Measurements from ENCODE around the gene DNAJC16.
A peak's percentile ranks its signal among the peaks of the same experiment; 100 is the strongest.
"Not testable (repeated sequence)": the region's sequence is repeated elsewhere in the genome, so short reads cannot be mapped to it uniquely, and the experiment has no call there.

DNAJC16 gene

DNA sequence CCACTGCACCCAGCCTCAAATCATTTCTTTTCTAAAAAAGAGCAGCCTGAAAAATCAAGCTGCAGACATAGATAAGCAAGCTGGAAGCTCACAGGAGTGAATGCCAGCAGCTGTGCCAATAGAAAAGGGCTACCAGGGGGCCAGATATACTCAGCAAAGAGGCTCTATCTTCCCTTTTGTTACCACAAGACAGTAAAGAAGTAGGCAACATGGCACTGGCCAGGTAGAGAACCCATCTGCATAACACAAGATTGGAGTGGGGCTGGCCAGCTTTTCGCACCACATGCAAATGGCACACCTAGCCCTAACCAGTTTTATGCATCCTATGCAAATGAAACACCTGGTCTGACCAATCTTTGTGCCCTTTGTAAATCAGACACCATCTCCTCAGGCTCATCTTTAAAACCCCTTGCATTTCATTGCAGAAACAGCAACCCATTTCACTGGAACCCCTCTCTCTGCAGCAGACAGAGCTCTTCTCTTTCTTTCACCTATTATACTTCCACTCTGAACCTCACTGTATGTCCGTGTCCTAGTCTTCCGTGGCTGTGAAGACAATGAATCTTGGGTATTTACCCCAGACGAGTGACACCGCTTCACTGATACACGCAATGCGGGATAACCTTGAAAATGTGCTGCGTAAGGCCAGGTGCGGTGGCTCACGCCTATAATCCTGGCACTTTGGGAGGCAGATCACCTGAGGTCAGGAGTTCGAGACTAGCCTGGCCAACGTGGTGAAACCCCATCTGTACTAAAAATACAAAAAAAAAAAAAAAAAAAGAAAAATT, 17.8 kb upstream of the DNAJC16 start:
- DNase-seq: no peak

DNA sequence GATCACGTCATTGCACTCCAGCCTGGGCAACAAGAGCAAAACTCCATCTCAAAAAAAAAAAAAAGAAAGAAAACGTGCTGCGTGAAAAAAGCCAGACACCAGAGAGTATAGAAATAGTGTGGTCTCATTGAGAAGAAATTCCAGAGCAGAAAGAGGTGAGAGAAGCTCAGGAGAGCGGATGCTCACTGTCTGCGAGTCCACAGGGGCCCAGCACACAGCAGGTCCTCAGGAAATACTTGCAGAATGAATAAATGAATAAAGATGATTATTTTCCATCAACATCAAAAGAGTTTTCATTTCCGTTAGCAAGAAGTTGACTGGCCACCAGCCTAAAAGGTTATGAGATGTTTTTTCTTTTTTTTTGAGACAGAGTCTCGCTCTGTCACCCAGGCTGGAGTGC, 17.1 kb upstream of the DNAJC16 start:
- no peak for DNase-seq

DNA sequence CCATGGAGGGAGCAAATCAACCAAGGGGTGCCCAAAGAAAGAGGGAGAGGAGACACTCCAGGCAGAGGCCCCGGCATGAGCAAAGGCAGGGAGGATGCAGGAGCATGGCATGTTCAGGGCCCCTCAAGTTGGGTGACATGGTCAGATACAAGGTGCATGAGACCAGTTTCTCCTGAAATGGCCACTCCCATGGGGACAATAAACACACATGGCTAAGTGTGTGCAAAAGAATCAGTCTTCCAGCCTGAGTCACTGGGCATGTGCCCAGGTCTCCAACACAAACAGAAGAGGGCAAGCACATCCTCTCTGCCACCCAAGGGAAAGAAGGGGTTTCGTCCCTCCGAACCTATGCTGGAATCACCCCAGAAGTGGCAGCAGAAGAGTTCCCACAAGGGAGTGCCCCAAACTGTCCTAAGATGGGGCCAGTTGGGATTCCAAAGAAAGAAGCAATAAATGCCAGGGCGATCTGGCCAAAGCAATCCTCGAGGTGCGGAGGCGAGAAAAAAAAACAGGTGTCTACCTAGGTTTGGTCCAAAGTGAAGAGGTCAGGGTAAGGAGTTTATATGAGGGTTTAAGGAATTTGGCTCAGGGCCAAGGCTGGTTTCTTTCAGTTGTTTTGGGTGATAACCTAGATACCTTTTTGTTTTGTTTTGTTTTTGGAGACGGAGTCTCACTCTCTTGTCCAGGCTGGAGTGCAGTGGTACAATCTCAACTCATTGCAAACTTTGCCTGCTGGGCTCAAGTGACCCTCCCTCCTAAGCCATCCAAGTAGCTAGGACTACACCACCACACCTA, 15.8 kb upstream of the DNAJC16 start:
- DNase-seq: no peak

DNA sequence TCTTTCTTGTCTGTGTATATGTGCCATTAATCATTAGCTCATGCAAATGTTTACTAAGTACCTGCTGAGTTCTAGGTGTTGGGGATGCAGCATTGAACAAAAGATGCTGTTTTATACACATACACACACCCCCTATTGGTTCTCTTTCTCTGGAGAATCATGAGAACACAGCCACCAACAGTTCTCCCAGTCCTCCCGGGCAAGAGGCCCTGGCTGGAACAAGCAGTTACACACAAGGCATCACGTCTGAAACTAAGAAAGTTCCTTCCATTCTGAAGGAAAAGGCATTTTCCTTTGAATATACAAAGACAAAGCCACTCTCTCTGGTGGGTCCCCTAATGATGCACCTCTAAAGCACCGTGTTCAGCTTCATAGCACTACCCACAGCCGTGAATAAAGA, 13.5 kb upstream of the DNAJC16 start:
- DNase-seq: no peak

DNA sequence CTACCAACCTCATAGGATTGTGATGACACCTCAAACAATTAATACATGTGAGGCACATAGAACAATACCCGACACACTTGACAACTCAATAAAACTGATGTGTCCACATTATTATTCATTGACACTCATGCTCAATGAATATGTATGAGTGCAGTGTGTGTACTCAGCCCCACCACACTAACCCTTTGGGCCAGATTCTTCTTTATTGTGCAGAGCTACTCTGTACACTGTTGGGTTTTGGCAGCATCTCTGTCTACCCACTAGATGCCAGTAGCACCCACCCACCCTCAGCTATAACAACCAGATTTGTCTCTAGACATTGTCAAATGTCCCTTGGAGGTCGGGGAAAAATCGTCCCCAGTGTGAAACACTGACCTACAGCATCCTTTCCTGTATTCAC, 12.7 kb upstream of the DNAJC16 start:
- DNase-seq: no peak

DNA sequence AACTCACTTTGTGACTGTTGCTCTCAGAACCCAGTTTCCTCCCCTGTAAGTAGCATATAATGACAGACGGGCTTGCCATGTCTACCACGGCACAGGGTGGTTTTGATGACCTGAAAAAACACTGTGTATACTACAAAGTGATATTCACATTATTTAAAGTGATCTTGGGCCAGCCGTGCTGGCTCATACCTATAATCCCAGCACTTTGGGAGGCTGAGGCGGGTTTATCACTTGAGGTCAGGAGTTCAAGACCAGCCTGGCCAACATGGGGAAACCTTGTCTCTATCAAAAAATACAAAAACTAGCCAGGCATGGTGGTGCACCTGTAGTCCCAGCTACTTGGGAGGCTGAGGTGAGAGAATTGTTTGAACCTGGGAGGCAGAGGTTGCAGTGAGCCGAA, 12.1 kb upstream of the DNAJC16 start:
- not testable (repeated sequence) for DNase-seq

DNA sequence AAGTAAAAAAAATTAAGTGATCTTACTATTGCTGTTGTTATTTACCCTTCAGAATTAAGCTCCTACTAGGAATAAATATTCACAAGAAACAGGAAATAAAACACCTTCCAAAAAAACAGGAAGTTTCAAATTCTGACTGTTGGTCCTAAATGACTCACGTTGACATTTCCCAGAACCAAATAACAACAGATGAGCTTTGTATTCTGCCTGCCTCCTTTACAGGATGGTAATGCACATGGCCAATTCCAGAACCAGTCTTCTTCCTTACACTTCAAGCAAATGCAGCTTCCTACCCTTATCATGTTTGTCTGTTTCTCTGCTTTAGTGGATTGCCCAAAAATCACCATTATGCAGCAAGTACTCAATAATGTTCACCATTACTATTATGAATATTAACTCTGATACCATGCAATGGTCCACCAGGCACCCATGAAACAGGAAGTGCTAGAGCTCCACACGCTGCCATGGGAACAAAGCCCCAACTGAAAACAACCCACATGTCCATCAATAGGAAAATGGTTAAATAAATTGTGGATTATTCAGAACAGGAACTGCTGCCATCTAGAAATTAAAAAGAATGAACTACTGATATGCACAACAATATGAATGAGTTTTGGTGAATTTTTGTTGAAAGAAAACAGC, 11.5 kb upstream of the DNAJC16 start:
- DNase-seq: no peak

DNA sequence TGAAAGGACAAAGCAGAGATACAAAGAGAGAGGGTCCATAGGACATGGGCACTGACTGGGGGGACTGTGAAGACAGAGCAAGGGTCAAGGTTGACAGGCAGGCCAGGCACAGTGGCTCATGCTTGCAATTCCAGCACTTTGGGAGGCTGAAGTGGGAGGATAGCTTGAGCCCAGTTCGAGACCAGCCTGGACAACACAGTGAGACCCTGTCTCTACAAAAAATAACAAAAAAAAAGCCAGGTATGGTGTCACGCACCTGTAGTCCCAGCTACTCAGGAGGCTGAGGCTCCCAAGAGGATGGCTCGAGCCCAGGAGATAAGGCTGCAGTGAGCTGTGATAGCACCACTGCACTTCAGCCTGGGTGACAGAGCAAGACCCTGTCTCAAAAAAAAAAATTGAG, 7.0 kb upstream of the DNAJC16 start:
- no peak for DNase-seq

DNA sequence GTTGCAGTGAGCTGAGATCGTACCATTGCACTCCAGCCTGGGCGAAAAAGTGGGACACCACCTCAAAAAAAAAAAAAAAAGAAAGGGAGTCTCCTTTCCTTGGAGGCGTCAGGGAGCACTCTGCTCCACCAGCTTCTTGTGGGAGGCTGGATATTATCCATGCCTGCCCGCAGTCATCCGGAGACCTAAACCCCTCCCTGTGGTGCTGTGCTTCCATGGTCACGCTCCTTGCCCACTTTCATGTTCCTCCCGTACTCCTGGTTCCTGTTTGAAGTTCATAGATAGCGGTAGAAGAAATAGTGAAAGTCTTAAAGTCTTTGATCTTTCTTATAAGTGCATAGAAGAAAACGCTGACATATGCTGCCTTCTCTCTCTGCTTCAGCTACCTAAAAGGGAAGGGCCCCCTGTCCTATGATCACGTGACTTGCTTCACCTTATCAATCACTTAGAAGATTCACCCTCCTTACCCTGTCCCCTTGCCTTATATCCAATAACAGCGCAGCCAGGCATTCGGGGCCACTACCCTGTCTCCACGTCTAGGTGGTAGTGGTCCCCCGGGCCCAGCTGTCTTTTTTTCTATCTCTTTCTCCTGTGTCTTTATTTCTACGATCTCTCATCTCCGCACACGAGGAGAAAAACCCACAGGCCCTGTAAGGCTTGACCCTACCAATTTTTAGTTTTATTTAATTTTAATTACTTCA, 5.3 kb upstream of the DNAJC16 start:
- DNase-seq: not testable (repeated sequence)

DNA sequence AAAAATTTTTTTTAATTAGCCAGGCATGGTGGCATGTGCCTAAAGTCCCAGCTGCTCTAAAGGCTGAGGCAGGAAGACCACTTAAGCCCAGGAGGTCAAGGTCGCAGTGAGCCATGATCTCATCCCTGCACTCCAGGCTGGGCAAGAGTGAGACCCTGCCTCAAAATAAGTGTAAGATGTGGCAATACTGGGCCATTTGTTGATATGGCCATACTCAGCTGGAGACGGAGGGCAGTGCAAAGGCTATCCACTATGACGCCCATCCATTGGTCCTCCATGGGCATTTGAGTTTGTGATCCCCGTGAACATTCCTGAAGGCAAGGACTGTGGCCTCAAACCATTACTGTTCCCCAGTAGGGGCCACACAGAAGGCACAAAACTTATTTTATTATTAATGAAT, 4.1 kb upstream of the DNAJC16 start:
- no peak for DNase-seq

DNA sequence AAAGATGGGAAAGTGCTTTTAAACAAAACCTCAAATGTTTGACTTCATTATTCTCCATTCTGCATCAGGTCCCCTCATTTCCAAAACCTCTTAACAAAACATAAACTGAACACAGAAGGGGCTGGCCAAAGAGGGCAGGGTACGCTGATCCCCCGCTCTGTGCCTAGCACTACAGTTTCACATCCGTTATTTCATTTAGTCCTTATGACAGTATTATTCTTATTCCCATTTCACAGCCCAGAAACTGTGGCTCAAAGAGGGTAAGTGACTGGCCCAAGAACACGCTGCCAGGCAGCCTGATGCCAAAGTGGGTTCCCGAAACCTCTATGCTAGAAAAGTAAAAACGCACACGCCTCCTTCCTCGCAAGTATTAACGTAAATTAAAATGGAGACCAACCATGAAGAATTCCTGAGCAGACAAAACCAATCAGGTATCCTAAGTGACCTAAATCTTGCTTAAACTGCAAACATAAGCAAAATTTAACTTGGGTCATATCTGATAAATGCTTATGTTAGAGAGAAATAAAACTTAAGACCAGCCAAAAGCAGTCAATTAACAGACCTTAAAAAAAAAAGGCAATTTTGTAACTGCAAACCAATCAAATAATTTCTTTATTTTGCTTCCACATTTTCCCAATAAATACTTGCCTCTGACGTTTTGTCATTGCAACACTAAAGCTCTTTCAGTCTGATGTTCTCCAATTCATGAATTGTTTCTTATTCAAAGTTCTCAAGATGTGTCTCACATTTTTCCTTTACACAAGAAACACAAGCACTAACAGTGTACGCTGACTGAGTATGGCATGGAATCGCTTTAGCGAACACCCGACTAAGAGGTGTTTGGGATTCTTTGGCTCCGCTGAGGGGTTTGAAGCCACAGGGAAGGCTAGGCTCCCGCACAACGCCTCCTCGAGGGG, 3.3 kb upstream of the DNAJC16 start:
- no peak for DNase-seq

DNA sequence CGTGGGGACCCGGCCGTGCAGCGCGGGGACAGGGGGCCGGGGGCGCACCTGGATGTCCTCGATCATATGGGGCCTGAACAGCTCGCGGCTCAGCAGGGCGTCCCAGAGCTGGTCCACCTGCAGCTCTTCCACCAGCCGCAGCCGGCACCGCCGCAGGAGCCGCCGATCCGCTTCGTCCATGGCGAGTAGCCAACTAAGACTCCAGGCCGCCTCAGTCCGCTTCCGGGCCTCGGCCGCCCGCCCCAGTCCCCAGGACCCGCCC, 2.7 kb upstream of the DNAJC16 start, which contains the start of gene CASP9:
TSS of gene CASP9 (minus strand) at position 195 of the 262 bp plus-strand sequence. CDS start at position 180, 15 bp downstream.
- no peak for DNase-seq

DNA sequence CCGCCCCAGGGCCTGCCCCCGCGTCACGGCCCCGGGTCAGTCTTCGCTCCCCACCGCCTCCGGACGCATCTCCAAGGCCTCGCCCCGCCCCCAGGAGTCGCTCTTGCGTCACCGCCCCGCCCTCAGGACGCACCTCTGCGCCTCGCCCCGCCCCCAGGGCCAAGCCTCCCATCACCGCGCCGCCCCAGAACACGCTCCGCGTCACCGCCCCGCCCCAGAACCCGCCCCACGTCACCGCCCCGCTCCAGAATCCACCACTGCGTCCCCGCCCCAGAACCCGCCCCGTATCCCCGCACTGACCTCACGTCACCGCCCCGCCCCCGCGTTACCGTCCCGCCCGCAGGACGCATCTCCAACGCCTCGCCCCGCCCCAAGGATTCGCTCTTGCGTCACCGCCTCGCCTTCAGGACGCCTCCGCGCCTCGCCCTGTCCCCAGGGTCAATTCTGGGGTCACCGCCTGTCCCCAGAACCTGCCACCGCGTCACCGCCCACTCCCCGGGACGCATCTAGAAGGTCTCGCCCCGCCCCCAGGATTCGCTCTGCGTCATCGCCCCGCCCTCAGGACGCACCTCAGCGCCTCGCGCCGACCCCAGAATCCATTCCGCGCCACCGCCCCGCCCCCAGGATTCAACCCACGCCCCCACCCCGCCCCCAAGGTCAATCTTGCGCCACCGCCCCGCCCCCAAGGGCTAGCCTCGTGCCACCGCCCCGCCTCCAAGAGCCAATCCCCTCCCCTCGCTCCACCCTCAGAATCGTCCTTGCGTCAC, 2.2 kb upstream of the DNAJC16 start:
- DNase-seq: peak; percentile 87

DNA sequence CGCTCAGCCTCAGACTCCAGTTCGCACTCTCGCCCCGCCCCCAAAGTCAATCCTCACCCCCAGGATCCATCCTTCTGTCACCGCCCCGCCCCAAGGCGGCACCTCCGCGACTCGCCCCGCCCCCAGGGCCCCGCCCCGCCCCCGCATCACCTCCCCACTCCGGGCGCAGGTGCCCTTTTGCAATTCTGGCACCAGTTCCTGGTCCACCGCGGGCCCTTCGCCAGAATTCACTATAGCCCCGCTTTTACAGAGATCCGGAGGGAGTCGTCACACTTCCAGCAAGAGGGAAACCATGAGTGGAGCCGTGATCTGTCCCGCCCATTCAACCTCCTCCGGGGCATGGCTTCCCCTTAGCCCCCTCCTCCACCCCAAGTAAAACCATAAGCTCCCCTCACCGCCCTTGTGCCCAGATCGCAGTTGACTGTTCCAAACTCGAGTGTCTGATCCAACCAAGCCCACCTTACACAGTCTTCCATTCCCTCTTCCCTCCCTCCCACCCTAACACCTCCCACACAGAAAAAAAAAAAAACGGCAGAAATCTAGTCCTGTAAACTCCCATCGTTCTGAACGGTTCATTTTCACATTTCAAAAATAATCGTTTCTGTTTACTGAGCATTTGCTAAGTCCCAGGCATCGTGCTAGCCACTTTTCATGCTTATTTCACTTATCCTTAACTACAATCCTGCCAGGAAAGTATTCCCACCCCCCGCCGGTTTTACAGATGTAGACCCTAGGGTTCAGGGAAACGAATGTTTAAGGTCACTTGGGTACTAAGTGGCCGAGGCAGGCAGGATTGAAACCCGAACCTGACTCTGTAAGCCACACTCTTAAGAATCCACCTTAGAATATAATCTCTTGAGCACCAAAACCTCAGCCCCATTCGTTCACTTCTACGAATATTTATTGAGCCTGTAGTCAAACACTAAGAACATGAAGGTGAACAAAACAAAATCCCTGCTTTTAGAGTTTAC, 1.3 kb upstream of the DNAJC16 start:
- peak; percentile 80 for DNase-seq

DNA sequence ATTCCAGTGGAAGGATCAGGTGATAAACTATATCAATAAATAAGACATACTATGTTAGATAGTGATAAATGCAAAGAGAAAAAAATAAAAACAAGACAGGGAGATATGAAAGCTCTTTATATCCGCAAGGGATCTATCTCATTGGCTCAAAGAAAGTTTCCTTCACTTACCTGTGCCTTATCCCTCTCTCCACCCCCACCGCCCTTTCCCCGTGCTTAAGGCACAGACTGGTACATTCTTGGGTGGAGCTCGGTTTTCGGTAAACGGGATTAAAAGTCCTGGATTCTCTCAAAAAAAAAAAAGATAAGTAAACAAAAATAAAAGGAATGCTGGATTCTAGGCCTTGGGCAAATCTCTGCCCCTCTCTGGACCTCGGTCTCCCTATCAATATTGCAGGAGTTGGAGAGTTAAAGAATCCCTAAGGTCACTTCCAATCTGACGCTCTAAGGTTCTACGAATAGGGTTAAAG, 593 bp upstream of the DNAJC16 start:
- DNase-seq: no peak

DNA sequence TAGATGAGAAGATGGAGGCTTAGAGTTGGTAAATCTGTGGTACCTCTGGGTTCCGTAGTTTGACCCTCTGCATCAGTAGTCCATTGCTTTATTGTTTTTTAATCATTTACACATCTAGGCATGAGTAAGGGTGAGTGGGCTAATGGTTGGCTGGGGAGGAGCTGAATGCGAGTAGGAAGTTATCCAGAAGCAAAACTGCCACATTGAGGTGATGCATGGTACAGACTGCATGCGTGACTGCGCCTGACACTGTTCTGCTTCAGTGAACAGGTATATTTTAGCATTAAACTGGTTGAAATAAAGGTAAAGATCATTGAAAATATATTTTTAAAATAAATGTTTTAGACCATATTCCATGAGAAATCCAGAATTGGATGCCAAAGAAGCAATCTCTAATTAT, 4.4 kb downstream of the DNAJC16 start:
- DNase-seq: no peak

DNA sequence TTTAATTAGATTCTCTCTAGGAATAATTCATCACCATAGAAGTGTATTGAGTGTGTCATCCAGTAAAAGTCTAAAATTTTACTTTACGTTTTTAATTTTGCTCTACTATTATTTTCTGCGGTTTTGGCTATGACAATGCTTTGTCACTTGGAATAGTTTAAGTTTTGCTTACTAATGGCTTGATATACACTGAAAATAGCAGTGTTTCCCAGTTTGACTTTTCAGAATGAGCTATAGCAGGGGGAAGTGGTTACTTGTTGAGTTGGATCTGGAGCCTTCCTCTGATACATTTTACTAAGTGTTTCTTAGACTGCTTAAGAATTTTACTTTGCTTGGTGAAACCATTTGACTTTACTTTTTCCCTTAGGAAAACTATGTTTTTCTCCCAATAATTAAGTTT, 5.0 kb downstream of the DNAJC16 start:
- DNase-seq: no peak

DNA sequence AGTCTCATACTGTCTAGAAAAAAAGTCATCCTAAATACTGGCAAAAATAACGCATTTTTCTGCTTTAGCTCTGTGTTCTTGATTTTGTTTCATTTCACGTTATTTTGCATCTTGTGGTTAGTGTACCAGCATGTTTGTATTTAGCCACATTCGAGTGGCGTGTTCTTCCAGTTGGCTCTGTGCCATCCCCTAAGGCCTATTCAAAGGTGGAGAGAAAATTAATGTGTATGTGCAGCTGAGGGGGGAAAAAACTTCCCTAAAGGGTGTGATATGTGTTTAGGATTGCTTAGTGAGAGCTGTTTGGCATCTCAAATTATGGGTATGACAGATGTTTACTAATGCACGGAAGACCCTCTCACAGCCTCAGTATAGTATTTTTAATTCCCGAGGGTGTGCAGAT, 12.1 kb downstream of the DNAJC16 start:
- DNase-seq: no peak

DNA sequence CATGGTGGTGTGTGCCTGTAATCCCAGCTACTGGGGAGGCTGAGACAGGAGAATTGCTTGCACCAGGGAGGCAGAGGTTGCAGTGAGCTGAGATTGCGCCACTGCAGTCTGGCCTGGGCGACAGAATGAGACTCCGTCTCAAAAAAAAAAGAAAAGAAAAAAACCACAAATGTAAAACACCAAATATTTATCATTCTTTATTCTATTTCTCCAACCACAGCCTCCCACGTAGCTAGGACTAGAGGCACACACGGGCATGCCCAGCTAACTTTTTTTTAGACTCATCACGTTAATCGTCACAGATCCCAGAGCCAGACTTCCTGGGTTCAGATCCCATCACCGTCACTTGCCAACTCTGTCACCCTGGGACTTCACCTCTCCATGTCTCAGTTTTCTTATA, 13.5 kb downstream of the DNAJC16 start:
- DNase-seq: no peak

DNA sequence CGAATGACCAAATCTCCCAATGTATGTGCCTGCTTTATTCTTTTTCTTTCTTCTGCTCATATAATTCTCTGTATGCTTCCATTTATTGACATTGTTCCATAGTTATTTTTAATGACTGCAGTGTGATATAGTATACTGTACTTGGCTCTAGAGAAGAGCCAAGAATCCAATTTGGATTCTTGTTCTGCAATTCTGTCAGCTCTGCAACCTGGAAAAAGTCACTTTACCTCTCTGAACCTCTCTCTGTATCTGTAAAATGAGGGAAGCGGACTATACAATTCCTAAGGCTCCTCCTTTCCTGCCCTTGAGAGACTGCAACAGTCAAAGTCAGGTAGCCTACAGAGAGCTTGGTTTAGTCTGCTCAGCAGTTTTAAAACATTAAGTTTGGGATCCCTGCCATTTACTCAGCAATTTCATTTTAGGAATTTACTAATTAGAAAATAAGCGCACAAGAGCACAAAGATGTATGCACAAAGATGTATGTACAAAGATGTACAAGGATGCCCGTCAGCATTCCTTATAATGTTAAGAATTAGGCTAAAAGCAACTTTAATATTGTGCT, 14.7 kb downstream of the DNAJC16 start:
- no peak for DNase-seq

Data from NCI-H226 (cell line).